ENCODE data around the gene PRRG1. TPM values are rescaled to one million over a fixed set of nuclear protein-coding genes. Genes with fewer than 3 reads are reported as not detected.

The PRRG1 gene
- total RNA-seq, 1 donor from 2014 or later, result 5.4 TPM

Other genes with a start within 250 kb of the PRRG1 start
- gene LANCL3, start 222.3 kb downstream of the PRRG1 start, total RNA-seq, result 1.5 TPM